Peyer's patch (tissue), 4 donors: ENCODE results near the gene TRPV6. TPM values are rescaled to one million over a fixed set of nuclear protein-coding genes. Genes with fewer than 3 reads are reported as not detected.

Experiments used
- DNase-seq, 3 donors: peaks; one replicate each; pipeline ENCODE4 v3.0.0-alpha.2; 2017 to 2019
- H3K27ac ChIP-seq, 4 donors: fragments of 200-600 bp; sonication (generic); one replicate each; pipeline ENCODE4 v1.5.1; 2016 to 2019
- H3K27me3 ChIP-seq, 2 donors: fragments of 200-600 bp; sonication (generic); one replicate each; pipeline ENCODE4 v1.5.1; 2019
- H3K36me3 ChIP-seq, 3 donors: fragments of 200-600 bp; sonication (generic); one replicate each; pipeline ENCODE4 v1.5.1; 2016 to 2019
- H3K4me1 ChIP-seq, 4 donors: fragments of 200-600 bp; sonication (generic); one replicate each; pipeline ENCODE4 v1.5.1; 2016 to 2019
- H3K4me3 ChIP-seq, 4 donors: fragments of 200-600 bp; sonication (generic); 1 replicate in 3 of 4; 2 replicates in 1 of 4; pipeline ENCODE4 v1.5.1; 2016 to 2019; ENCODE audit warnings: mild to moderate bottlenecking in 1 of 4
- H3K9me3 ChIP-seq, 4 donors: fragments of 200-600 bp; sonication (generic); one replicate each; pipeline ENCODE4 v1.5.1; 2016 to 2019; ENCODE audit warnings: mild to moderate bottlenecking in 1 of 4
- POLR2A ChIP-seq, 2 donors: fragments of 450-650 bp; IDR thresholded peaks; one replicate each; pipeline ENCODE4 v1.5.1; 2017; ENCODE audit warnings: antibody characterized with exemption in 2 of 2, mild to moderate bottlenecking in 2 of 2, moderate library complexity in 2 of 2
- total RNA-seq, 4 donors: library from RNA; depleted of rRNA; stranded (reverse); fragments of >200 nt; gene quantifications; one replicate each; pipeline ENCODE4 v1.1.0, GENCODE V29; 2016
- TF ChIP-seq, protein P1 (sequence below), 6 experiments: fragments of 450-650 bp in 4 of 6; fragments of 200-600 bp in 2 of 6; sonication (generic) in 1 of 6; IDR thresholded peaks; one replicate each; pipeline ENCODE4 v1.5.1; 2017 to 2019; ENCODE audit warnings: antibody characterized with exemption in 6 of 6, mild to moderate bottlenecking in 3 of 6, moderate library complexity in 1 of 6

TRPV6 gene
- total RNA-seq, 4 donors from 2014 or later: 0.19 to 2.5 (median 0.82) TPM

DNA sequence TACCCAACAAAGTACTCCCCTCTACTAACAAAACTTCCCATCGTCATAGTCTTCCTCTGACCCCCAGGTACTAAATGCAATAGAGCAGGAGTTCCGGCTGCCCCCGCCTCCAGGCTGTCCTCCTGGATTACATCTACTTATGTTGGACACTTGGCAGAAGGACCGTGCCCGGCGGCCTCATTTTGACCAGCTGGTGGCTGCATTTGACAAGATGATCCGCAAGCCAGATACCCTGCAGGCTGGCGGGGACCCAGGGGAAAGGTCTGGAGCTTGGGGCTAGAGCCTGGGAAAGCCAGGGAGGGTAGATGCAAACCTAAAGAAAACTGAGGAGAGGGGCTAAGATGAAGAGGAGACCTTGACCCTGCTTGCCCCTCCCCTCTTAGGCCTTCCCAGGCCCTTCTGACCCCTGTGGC lies 15.4 kb downstream of the TRPV6 start:
- no peaks in the 10 kb centered on the region for H3K9me3 ChIP-seq
- TF ChIP-seq, protein P1, sequence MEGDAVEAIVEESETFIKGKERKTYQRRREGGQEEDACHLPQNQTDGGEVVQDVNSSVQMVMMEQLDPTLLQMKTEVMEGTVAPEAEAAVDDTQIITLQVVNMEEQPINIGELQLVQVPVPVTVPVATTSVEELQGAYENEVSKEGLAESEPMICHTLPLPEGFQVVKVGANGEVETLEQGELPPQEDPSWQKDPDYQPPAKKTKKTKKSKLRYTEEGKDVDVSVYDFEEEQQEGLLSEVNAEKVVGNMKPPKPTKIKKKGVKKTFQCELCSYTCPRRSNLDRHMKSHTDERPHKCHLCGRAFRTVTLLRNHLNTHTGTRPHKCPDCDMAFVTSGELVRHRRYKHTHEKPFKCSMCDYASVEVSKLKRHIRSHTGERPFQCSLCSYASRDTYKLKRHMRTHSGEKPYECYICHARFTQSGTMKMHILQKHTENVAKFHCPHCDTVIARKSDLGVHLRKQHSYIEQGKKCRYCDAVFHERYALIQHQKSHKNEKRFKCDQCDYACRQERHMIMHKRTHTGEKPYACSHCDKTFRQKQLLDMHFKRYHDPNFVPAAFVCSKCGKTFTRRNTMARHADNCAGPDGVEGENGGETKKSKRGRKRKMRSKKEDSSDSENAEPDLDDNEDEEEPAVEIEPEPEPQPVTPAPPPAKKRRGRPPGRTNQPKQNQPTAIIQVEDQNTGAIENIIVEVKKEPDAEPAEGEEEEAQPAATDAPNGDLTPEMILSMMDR (IDR thresholded peaks at IDR 0.05): no peak
- no peak for TF ChIP-seq POLR2A (IDR thresholded peaks at IDR 0.05)
- H3K36me3 ChIP-seq: no peaks in the 10 kb centered on the region
- DNase-seq: peak in 1 of 3 donors; percentile 9
- H3K27me3 ChIP-seq: no peaks in the 10 kb centered on the region
- no peaks in the 10 kb centered on the region for H3K4me1 ChIP-seq
- H3K27ac ChIP-seq: no peak overlapping the region
- H3K4me3 ChIP-seq: no peak overlapping the region

DNA sequence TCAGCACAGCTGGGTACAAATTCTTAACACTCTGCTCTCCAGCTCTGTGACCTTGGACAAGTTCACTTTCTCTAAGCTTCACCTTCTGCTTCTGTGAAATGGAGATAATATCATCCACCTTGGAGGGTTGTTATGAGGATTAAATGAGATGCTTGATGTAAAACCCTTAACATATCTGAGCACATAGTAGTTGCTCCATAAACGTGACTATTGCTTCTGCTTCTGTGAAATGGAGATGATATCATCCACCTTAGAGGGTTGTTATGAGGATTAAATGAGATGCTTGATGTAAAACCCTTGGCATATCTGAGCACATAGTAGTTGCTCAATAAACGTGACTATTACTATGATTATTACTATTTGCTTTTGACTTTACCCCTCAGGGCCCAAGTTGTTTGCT lies 16.1 kb downstream of the TRPV6 start:
- DNase-seq: no peak
- Histone ChIP-seq H3K27me3 (no peaks in the 10 kb centered on the region), H3K4me1 (no peaks in the 10 kb centered on the region), H3K27ac (no peak overlapping the region), H3K36me3 (no peaks in the 10 kb centered on the region), H3K9me3 (no peaks in the 10 kb centered on the region), H3K4me3 (no peak overlapping the region)
- TF ChIP-seq, protein P1 (IDR thresholded peaks at IDR 0.05): no peak
- no peak for TF ChIP-seq POLR2A (IDR thresholded peaks at IDR 0.05)

DNA sequence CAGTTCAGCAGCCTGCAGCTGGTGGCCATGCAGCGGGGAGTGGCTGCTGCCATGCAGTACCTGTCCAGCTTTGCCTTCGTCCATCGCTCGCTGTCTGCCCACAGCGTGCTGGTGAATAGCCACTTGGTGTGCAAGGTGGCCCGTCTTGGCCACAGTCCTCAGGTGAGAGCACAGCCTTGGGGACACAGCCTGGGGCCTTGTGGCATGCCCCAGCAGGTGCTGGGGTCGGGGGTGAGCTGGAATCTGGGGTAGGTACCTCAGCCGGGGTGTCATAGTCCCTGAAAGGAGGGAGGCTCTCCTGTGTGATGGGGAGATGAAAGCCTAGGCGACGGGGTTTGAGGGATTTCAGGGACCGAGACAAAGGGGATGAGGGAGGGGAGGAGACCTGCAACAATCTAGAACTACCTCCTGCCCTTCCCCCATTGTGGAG lies 16.5 kb downstream of the TRPV6 start:
- no peaks in the 10 kb centered on the region for H3K9me3 ChIP-seq
- peak in 1 of 3 donors; percentile 2 for DNase-seq
- H3K36me3 ChIP-seq: no peaks in the 10 kb centered on the region
- no peaks in the 10 kb centered on the region for H3K27me3 ChIP-seq
- H3K27ac ChIP-seq: no peak overlapping the region
- TF ChIP-seq, protein P1 (IDR thresholded peaks at IDR 0.05): no peak
- TF ChIP-seq POLR2A (IDR thresholded peaks at IDR 0.05): no peak
- H3K4me3 ChIP-seq: no peak overlapping the region
- no peaks in the 10 kb centered on the region for H3K4me1 ChIP-seq

DNA sequence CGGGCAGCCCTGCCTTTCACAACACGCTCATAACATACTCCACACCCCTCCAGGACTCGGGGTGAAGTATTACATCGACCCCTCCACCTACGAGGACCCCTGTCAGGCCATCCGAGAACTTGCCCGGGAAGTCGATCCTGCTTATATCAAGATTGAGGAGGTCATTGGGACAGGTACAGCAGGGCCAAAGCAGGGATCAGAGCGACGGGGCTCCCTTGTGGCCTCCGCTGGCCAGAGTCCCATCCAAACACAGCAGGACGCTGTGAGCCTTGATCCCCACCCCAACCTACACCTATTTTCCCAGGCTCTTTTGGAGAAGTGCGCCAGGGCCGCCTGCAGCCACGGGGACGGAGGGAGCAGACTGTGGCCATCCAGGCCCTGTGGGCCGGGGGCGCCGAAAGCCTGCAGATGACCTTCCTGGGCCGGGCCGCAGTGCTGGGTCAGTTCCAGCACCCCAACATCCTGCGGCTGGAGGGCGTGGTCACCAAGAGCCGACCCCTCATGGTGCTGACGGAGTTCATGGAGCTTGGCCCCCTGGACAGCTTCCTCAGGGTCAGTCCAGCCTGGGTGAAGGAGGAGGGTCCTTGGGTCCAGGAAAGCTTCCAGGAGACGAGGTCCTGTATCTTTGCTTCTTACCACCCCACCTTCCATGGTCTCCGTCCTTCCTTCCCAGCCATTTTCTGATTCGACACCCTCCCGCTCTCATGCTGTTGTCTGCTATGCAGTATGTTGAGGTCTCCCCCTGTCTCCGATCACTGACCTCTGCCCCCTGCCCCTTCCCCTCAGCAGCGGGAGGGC lies 17.2 kb downstream of the TRPV6 start:
- Histone ChIP-seq H3K36me3 (no peaks in the 10 kb centered on the region), H3K4me3 (no peak overlapping the region), H3K27ac (no peak overlapping the region), H3K9me3 (no peaks in the 10 kb centered on the region), H3K4me1 (no peaks in the 10 kb centered on the region), H3K27me3 (no peaks in the 10 kb centered on the region)
- no peak for DNase-seq
- TF ChIP-seq POLR2A (IDR thresholded peaks at IDR 0.05): no peak
- TF ChIP-seq, protein P1 (IDR thresholded peaks at IDR 0.05): no peak

DNA sequence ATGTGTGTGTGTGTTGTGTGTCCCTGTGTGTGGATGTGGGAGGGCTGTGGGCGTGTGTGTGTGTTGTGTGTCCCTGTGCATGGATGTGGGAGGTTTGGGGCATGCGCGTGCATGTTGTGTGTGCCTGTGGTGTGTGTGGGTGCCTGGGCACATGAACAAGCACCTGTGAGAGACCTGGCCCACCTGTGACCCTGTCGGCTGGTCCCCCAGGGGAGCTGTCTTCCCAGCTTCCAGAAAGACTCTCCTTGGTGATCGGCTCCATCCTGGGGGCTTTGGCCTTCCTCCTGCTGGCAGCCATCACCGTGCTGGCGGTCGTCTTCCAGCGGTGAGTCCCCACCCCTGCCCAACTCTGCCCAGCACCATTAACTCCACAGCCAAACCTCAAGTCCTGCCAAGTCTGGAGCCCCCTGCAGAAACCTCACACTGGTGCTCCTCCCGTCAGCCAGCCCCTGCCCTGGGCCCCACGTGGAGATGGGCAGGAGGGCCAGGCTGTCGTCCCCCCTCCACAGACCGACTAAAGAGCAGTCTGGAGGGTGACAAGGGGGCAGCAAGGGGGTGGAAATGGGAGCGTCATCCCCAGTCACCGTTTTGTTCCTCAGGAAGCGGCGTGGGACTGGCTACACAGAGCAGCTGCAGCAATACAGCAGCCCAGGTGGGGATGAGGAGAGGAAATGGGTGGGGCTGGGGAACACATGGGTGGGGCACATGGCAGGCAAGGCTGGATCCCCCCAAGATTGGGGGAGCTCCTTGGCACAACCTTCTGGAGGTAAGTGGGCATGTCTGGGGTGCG lies 18.0 kb downstream of the TRPV6 start:
- no peaks in the 10 kb centered on the region for H3K36me3 ChIP-seq
- H3K27me3 ChIP-seq: no peaks in the 10 kb centered on the region
- no peak for DNase-seq
- no peak for TF ChIP-seq POLR2A (IDR thresholded peaks at IDR 0.05)
- TF ChIP-seq, protein P1 (IDR thresholded peaks at IDR 0.05): no peak
- no peaks in the 10 kb centered on the region for H3K4me1 ChIP-seq
- H3K4me3 ChIP-seq: no peak overlapping the region
- H3K27ac ChIP-seq: no peak overlapping the region
- H3K9me3 ChIP-seq: no peaks in the 10 kb centered on the region
